HG03097 (cell line): ENCODE data around the gene KBTBD3.
"Not testable (repeated sequence)": the region's sequence is repeated elsewhere in the genome, so short reads cannot be mapped to it uniquely, and the experiment has no call there.

Experiments
- ATAC-seq: cut with Tn5 transposase; IDR thresholded peaks from one replicate; pipeline ENCODE4 v1.9.1; 2021; ENCODE audit not compliant: unreplicated experiment, low FRiP score

KBTBD3 gene

DNA sequence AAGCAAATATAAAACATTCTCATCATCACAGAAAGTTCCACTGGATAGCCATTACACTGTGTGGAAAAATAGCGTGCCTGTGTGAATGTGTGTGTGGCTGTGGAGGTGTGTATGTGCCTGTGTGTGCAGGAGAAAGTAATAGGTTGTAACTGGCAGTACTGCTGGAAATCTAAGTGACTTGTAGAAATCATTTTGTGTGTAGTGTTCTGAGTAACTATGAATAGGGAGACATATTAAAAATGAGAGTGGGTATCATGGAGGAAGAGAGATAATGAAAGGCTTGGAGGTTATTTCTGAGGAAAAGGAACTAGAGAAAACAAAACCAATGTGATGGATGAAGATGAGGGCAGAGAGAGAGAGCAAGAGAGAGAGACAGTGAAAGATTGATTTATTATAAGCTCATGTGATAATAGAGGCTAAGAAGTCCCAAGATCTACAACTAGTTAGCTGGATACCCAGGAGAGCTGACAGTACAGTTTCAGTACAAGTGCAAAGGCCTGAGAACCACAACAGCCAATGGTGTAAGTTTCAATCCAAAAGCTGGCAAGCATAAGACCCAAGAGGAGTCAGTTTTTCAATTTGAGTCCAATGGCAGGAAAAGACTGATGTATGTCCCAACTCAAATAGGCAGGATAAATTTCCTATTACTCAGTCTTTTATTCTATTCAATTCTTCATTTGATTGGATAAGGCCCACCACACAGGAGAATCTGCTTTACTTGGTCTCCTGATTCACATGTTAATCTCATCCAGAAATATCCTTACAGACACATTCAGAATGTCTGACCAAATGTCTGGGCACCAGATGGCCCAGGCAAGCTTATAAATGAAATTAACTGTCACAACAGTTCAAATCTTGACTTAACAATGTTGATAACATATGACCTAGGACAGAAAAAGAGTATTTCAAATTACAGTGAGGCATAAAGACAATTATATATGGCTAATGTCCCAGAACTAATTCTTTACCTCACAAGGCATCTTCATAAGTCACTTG lies 14.9 kb downstream of the KBTBD3 start:
- no peak for ATAC-seq

DNA sequence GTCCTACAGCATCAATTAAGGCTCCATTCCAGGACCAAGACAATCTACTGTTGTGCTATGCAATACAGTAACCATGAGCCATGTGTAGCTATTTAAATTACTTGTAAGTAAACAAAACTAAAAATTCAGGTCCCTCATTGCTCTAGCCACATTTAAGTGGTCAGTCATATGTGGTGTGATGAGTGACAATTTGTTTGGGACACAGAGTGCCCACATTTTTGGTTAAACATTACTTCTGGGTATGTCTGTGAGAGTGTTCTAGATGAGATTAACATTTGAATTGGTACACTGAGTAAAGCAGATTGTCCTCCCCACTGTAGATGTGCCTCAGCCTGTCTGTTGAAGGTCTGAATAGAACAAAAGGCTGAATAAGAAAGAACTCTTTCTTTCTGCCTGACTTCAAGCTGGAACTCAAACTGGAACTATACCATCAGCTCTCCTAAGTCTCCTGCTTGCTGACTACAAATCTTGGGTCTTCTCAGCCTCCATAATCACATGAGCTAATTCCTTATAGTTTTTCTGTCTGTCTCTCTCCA lies 15.8 kb downstream of the KBTBD3 start:
- ATAC-seq: no peak

DNA sequence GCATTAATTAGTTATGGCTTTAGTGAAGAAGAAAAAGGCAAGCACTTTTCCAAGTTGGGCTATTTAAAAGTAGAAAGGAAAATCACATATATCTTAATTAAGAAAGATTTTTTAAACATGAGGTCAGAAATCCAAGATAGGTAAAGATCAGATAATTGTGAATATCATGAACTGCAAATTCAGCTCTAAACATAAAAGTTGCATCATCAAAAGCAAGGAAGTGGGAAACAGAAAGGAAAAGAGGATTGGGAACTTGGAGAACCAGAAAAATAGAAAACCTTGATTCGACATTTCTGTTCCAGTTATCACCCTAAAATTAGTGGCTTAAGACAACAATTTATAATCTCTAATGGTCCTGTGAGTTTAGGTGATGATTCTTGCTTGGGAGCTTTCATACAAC lies 17.5 kb downstream of the KBTBD3 start:
- ATAC-seq: no peak

DNA sequence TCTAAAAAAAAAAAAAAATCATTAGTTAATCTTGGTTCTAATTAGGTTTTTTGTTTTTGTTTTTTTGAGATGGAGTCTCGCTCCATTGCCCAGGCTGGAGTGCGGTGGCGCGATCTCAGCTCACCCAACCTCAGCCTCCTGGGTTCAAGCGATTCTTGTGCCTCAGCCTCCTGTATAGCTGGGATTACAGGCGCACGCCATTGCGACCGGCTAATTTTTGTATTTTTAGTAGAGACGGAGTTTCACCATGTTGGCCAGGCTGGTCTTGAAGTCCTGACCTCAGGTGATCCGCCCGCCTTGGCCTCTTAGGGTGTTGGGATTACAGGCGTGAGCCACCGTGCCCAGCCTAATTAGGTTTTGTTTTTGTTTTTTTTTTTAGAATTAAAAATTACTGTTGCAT lies 18.8 kb downstream of the KBTBD3 start:
- not testable (repeated sequence) for ATAC-seq

DNA sequence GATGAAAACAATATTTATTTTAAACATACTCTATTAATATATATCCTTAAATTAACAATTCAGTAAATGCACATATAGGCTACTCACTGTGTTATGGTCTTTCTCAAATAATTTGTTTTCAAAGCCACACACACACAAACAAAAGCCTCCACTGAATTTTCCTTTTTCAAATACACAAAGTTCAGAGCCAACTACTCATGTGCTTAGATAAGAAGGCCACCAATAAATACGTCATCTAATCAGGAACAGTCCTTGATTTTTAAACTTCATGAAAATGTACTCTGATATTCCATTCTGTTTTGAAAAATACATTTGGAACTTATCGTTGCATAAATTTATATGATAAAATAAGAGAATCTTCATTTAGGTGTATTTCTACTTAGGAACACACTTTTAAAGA lies 26.0 kb downstream of the KBTBD3 start:
- no peak for ATAC-seq

DNA sequence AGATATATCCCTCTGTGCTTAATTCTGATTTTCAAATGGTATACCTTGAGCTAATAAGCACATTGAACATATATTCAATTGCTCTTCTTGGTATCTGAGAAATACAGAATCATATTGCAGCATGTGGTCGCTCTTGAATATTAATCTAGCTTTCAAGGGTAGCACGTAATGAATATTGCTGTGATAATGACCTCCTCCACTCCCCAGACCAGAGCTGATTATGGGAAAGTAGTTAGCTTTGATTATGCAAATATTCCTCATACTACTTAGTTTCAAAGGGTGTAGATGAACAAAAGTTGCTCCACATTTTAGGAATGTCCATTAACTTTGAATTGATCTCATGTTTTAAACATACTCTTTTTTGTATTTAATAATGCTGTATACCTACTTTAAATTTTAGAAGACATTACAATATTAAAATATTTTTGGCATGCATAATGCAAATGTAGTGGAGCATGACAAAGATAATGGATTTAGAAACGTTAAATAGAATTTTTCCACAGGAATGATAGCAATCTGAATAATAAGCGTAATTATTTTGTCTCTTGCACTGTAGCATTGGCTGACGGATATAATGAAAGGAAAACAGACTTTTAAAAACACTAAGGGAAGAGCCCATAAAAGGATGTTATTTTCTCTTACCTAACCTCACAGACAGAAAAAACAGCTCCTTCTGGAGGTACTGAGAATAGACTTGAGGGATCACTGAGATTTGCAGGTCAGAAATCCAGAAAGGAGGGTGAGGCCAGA lies 27.2 kb downstream of the KBTBD3 start:
- no peak for ATAC-seq

DNA sequence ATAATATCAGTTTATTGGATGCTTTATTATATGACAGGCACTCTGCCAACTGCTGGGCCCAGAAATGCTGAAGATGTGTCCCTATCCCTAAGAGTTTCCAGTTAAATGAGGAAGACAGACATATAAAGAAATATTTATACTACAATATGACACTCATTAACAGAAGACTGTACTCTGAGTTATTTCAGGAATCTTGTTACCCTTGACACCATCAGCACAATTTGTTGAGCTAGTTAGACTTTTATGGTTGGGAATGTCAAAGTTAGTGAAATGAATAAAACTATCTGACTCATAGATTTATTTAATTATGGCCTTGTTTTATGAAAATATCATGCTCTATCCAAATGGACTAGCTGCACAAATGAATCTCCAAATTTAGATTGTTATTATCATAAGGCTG lies 29.5 kb downstream of the KBTBD3 start:
- no peak for ATAC-seq

DNA sequence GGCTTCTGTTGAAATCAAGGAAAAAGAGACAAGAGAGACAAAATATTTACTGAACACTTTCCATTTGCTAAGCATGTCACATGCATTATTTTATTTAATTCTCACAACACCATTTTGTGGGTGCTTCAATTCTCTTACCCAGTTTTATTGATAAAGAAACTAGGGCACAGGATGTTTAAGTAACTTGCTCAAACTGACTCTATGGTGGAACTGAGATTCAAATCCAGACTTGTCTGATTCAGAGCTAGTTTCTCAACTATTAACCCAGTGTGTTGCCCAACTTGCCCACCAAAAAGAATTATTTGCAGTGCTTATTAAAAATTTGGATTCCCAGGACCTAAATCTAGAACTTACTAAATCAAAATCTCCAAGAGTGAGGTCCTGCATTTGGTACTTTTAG lies 33.6 kb downstream of the KBTBD3 start:
- ATAC-seq: no peak

DNA sequence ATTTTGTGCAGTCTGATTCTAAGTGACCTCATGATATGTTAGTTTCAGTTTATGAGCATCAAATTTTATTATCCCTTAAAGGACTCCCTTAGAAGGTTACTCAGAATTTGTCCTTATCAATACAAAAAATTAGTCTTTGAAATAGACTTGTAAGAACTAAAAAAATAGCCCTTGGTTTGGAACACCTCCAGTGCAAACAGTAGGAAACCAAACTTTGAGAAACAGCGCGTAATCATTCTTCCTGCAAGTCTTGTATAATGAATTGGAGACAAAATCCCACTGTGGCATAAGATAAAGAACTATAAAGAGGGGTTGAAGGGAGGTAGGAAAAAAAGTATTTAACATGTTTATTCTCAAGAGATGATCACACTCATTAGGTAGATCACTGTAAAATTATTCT lies 44.3 kb downstream of the KBTBD3 start:
- ATAC-seq: no peak

DNA sequence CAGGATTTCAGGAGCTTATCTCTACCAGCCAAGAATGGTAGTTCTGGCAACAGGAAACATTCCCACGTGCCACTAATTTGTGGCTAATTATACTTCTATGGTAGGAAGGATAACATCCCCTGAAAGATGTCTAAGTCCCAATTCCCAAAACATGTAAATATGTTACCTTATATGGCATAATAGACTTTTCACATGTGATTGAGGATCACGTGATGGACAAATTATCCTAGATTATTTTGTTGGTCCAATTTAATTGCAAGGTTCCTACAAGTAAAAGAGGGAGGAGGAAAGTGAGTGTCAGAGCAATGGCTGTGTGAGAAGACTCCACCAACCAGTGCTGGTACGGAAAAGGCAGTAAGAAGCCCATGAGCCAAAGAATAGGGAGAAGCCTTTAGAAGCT lies 45.2 kb downstream of the KBTBD3 start:
- no peak for ATAC-seq

DNA sequence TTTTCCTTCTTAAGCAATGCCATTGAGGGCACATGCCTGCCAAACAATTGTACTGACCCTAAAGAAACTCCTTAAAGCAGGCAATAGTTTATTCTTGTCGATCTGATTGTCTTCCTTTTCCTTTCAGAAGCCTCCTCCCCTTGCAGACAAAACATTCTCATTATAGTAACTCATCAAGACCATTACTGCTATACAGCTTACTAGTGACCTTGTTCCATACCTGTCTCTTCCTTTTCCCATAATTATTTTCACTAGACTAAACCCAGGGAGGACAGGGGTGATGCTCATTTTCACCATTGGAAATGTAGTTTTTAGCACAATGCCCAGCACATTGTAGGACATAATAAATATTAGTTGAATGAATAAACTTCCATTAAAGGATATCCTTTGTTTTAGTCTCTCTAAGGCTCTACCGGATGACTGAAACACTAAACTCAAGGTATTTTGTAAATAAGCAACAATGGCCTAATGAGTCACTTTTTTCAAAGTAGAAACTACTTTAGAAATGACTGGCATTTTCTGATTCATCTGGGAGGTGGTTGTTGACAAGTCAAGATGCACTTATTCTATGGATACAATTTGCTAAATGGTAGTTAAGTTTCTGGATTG lies 45.8 kb downstream of the KBTBD3 start:
- no peak for ATAC-seq

DNA sequence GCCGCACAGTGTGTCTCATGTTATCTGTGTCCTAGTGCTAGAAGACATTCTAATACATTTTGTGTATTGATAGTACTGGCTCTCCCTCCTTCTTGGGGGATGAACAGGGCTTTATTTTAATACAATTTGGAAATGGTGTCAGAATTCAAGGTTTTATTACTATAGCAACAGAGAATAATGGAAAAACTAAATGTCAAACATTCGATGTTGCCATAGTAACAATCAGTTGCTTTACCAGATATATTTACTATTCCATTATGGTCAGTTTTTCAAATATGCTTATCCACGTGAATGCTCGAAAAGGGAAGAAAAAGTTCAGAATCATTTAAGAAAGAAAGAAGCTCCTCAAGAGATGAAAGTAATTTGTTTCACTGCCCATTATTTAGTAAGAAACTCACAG lies 46.5 kb downstream of the KBTBD3 start:
- no peak for ATAC-seq

DNA sequence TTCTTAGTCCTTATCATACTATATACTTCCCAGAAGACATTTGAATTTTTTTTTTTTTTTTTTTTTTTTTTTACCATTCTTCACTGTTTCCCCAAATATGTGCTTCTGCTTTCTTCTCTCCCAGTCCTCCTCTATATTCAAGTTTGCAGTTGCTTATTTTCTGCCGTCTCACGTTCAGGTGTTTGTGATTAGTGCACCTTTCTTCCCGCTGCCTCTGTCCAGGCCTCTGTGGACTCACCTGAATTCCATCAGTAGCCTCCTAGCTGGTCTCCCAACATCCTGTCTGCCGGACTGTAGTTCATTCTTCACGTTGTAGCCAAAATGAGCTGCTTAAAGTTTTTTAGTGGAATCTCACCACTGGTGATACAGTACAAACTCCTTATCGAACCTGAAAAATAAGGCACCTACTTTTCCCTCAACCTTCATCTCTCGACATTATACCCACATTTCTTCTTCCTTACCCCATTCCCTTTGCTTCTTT lies 54.3 kb downstream of the KBTBD3 start:
- no peak for ATAC-seq

DNA sequence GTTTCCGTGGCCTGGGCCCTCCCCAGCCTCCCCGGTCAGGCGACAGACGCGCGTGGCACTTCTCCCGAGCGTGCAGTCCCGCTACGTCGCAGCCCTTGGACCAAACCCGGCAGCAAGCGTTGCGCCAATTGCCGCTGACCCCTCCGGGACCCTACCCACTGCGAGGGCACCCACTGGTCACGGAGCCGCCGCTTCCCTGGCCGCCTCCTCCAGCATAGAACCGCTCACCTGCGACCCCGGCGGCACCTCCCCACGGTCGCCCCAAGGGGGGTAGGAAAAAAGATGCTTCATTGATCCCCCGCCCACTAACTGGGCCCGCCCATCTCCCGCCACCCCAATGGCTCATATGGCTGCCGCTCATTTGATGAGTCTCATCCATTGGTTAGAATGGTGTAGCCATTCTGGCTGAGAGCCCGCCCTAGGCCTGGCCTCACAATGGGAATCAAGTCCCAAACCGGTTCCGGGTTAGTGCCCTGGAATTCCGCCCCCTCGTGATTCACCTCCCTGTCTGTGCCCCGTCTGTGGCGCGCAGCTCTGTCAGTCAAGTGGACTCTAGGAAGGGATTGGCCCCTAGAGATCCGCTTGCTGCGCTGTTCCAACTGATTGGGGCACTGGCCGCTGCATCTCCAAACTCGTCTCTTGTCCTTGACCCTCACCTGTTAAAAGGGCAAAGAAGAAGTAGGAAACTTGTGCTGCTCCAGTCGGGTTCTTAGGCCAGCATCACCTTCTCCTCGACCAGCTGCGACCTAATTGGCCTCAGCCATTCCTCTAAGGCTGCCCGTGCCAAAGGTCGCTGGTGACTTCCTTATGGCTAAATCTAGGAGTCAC lies 55.0 kb downstream of the KBTBD3 start, which contains the start of gene MSANTD4:
MSANTD4 (minus strand) TSS at position 274 of the 828 bp plus-strand sequence. CDS start 11,323 bp downstream, outside the sequence.
- ATAC-seq: peak; percentile 99

DNA sequence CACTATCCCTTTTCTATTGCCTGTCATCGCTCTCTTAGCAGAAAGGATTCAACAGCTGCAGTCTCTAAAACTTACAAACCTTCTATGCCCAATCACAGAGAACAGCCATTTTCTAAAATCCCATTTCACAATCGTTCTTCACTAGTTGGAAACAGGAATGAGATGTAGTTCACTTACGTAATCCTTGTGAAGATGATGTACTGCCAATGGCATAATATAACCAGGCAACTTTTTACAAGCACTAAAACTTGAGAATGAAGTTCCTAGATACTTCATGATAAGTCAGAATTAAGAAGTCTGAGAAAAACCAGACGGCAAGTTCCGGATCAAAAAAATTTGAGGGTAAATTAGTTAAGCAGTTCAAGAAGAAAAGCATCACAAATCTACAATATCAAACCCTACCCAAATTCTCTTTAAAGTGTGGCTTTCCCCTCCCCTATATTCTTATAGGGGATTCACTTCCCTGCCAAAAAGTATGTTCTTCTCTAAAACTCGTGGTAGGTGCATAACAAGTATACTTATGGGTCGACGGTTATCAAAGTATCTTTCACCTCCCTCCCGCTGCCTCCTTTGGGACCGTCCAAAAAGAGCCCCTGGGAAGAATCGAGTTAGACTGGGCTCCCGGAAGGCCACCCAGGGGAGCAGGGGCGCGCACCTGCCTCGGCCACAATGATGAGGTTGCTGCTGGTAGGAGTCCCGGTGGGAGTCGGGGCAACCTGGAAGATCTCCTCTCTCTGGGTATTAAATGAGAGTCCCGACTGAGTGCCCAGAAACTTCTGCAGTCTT lies 55.8 kb downstream of the KBTBD3 start:
- ATAC-seq: peak; percentile 15

DNA sequence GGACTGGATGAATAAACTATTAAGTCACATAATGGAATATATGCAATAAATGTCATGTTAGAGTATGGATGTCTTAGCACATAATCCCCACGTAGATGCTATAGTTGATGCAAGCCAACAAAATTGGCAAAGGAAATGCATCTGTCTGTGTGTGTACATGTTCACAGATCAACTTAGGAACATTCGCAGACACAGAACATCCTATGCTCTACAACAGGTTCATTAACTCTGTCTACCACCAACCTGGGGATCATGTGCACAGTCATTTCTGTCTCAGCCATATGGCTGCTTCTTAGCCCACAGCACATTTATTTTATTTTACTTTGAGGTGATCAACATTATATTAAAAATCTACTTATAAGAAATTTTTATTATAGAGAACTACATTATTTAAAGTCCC lies 60.1 kb downstream of the KBTBD3 start:
- ATAC-seq: no peak

DNA sequence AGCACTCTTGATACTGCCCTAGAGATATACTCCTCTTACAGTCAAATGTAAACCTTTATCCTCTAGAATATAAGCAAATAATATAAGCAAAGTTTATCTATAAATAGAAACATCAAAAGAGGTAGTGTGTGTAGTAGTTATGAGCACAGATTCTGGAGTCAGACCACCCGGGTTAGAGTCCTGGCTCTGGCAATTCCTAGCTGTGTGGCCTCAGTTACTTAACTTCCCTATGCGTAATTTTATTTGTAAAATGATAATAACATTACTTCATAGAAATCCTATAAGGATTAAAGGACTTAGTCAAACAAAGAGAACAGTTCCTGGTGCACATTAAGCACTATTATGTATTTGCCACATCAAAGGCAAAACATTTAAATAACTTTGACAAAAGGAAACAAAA lies 62.1 kb downstream of the KBTBD3 start:
- ATAC-seq: no peak

DNA sequence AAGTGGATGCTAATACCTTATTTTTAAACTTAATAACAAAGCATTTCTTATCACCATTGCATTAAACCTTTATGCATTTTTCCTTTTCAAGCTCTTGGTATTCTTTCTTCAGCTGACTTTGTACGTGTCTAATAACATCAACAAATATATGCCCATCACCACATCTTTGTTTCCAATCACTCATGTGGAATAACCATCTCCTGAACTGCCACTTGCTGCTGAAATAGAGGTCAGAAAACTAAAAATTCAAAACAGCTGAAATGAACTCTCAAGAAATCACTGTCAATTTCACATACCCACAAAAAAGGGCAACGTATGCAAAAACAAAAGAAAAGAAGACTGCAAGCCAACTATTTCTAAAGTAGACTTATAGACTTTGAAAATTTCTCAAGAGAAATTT lies 62.5 kb downstream of the KBTBD3 start:
- no peak for ATAC-seq

DNA sequence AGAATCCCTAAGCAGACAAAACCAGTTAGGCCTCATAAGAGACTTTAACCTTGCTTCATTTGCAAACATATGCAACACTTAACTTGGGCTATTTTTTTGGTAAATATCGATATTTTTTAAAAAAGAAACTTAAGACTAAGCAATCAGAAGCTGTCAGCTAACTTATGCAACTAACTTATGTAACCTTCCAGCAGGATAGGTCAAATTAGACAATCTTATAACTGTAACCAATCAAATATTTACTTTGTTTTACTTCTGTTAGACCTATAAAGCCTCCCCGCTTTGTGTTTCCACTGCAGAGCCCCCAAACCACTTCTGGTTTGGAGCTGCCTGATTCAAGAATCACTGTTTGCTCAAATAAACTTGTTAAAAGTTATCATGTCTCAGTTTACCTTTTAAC lies 63.1 kb downstream of the KBTBD3 start:
- no peak for ATAC-seq
